ENCODE data around the gene GPR161. TPM values are rescaled to one million over a fixed set of nuclear protein-coding genes. Genes with fewer than 3 reads are reported as not detected.

GPR161 gene
- total and polyA plus RNA-seq, 9 donors, result 7.4 to 23.4 (median 16.1) TPM

GRCh38 chr1:168053681-168054080 lies 83.0 kb downstream of the GPR161 start:
- DNase-seq, result no peak
- WGBS, 3 donors, result 91 to 97% (median 93%) methylated on average over 2 of the region's 2 CpGs
- H3K36me3 ChIP-seq, result no peaks in the 10 kb centered on the region
- no peak overlapping the region for H3K27ac ChIP-seq
- TF ChIP-seq POLR2A (IDR thresholded peaks at IDR 0.05) (no peak), CTCF (IDR thresholded peaks at IDR 0.05) (no peak), EP300 (IDR thresholded peaks at IDR 0.05) (no peak)
- no peaks in the 10 kb centered on the region for H3K27me3 ChIP-seq
- peaks cover 2% of the 10 kb centered on the region for H3K4me1 ChIP-seq (ENCODE audit: insufficient read depth)
- intact Hi-C loops (cut with DNase I), result no loop called here
- H3K4me3 ChIP-seq, result no peak overlapping the region
- no peaks in the 10 kb centered on the region for H3K9me3 ChIP-seq

- Histone ChIP-seq H3K27me3 (no peaks in the 10 kb centered on the region), H3K4me3 (no peak overlapping the region), H3K4me1 (ENCODE audit: insufficient read depth) (peaks cover 2% of the 10 kb centered on the region), H3K27ac (no peak overlapping the region), H3K9me3 (no peaks in the 10 kb centered on the region), H3K36me3 (no peaks in the 10 kb centered on the region)
- DNase-seq, result no peak
- no peak for TF ChIP-seq EP300 (IDR thresholded peaks at IDR 0.05)
- no peak for TF ChIP-seq POLR2A (IDR thresholded peaks at IDR 0.05)
- TF ChIP-seq CTCF (IDR thresholded peaks at IDR 0.05), result no peak
- 78 to 93% (median 93%) methylated on average over 1 of the region's 1 CpG for WGBS, 3 donors
- intact Hi-C loops (cut with DNase I), result no loop called here
Observed at GRCh38 chr1:168050880-168051279, 85.8 kb downstream of the GPR161 start.

- H3K27me3 ChIP-seq, result no peaks in the 10 kb centered on the region
- H3K4me3 ChIP-seq, result no peak overlapping the region
- intact Hi-C loops (cut with DNase I), result no loop called here
- H3K4me1 ChIP-seq (ENCODE audit: insufficient read depth), result peaks cover 2% of the 10 kb centered on the region
- no peaks in the 10 kb centered on the region for H3K9me3 ChIP-seq
- no peaks in the 10 kb centered on the region for H3K36me3 ChIP-seq
- no peak for TF ChIP-seq EP300 (IDR thresholded peaks at IDR 0.05)
- TF ChIP-seq POLR2A (IDR thresholded peaks at IDR 0.05), result no peak
- TF ChIP-seq CTCF (IDR thresholded peaks at IDR 0.05), result no peak
- 80 to 89% (median 81%) methylated on average over 1 of the region's 1 CpG for WGBS, 3 donors
- DNase-seq, result no peak
- no peak overlapping the region for H3K27ac ChIP-seq
Observed at GRCh38 chr1:168050307-168050706, 86.4 kb downstream of the GPR161 start.

GRCh38 chr1:168045311-168045710 lies 91.4 kb downstream of the GPR161 start:
- Histone ChIP-seq H3K4me1 (ENCODE audit: insufficient read depth) (no peaks in the 10 kb centered on the region), H3K9me3 (no peaks in the 10 kb centered on the region), H3K27ac (no peak overlapping the region), H3K27me3 (no peaks in the 10 kb centered on the region), H3K36me3 (no peaks in the 10 kb centered on the region), H3K4me3 (no peak overlapping the region)
- intact Hi-C loops (cut with DNase I), result no loop called here
- 94 to 98% (median 96%) methylated on average over 1 of the region's 1 CpG for WGBS, 3 donors
- TF ChIP-seq CTCF (IDR thresholded peaks at IDR 0.05) (no peak), EP300 (IDR thresholded peaks at IDR 0.05) (no peak), POLR2A (IDR thresholded peaks at IDR 0.05) (no peak)
- no peak for DNase-seq

- no peaks in the 10 kb centered on the region for H3K27me3 ChIP-seq
- intact Hi-C loops (cut with DNase I), result no loop called here
- H3K9me3 ChIP-seq, result no peaks in the 10 kb centered on the region
- H3K4me3 ChIP-seq, result no peak overlapping the region
- TF ChIP-seq EP300 (IDR thresholded peaks at IDR 0.05) (no peak), CTCF (IDR thresholded peaks at IDR 0.05) (no peak), POLR2A (IDR thresholded peaks at IDR 0.05) (no peak)
- H3K36me3 ChIP-seq, result no peaks in the 10 kb centered on the region
- 98 to 100% (median 98%) methylated on average over 2 of the region's 2 CpGs for WGBS, 3 donors
- no peaks in the 10 kb centered on the region for H3K4me1 ChIP-seq (ENCODE audit: insufficient read depth)
- DNase-seq, result no peak
- no peak overlapping the region for H3K27ac ChIP-seq
Observed at GRCh38 chr1:168042362-168042761, 94.4 kb downstream of the GPR161 start.
